ENCODE results near the gene MAPKBP1. TPM values are rescaled to one million over a fixed set of nuclear protein-coding genes. Genes with fewer than 3 reads are reported as not detected.
A peak's percentile ranks its signal among the peaks of the same experiment; 100 is the strongest.

The MAPKBP1 gene
- total RNA-seq, 1 donor from 2014 or later, result 19.4 TPM

DNA sequence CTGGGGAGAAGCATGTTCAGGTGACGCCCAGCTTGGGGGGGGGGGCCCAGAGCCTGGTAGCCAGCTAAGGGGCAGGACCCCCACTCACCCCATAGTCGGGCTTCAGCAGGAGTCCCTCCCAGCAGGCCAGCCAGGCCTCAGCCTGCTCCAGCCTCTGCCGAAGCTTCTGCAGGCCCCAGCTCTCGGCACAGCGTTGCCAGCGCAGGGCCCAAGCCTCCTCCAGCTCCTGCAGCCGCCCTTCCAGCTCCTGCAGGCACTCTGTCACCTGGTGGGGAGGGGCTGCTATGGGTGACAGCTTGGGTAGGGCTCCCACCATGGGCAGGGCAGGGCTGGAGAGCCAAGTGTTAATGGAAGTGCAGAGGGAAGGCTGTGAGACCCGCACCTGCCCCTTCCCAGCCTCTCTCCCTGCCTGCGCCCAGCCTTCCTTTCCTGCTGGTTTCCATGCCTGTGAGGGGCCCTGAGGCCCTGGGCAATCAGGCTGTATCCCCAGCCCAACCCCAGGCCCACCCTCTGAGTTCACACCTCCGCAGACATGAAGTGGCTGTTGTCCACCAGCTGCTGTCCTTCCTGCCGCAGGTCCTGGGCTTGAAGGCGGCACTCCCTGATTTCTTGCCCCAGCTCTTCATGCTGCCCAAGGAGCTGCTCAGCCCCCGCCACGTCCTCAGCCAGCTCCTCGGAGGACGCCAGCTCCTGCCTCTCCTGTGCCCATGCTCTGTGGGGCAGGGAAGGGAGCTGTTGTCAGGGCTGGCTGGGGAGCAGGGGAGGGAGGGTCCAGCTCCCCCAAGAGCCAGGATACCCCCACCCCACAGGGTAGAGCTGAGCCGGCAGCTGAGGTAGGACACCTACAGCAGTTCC, 78.7 kb downstream of the MAPKBP1 start:
- DNase-seq, result no peak

DNA sequence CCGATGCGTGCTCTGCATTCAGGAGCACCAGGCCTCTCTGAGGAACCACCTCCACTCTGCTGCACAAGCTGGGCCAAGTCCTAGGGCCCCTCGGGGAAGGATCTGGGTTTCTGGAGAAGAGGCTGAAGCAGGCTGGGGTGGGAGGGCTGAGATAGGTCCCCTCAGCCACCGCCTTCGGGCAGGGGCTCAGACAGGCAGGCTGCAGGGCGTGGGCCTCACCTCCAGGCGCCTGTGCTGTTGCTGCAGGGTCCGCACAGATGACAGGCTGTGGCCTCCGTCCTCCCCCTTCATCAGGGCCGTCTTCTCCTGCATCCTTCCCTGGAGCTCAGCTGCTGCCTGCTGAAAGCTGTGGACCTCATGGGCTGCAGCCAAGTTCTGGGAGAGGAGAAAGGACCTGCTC, 79.5 kb downstream of the MAPKBP1 start:
- DNase-seq, result no peak

DNA sequence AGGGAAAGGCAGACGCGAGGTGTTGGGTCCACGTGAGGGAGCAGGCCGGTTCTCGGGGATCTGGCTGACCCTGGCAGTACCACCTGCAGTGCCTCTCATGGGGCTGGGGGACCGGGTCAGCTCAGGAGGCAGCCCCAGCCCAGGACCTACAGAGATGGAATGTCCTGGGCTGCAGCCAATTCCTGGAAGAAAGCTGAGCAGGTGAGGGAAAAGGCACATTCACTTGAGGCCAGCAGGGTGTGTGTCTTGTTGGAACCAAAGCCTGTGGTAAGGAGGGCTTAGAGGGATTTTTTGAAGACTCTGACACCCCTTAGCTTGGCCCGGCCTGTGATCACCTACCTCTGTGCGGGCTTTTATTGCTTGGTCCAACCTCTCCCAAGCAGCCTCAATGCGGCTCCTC, 80.2 kb downstream of the MAPKBP1 start:
- no peak for DNase-seq

DNA sequence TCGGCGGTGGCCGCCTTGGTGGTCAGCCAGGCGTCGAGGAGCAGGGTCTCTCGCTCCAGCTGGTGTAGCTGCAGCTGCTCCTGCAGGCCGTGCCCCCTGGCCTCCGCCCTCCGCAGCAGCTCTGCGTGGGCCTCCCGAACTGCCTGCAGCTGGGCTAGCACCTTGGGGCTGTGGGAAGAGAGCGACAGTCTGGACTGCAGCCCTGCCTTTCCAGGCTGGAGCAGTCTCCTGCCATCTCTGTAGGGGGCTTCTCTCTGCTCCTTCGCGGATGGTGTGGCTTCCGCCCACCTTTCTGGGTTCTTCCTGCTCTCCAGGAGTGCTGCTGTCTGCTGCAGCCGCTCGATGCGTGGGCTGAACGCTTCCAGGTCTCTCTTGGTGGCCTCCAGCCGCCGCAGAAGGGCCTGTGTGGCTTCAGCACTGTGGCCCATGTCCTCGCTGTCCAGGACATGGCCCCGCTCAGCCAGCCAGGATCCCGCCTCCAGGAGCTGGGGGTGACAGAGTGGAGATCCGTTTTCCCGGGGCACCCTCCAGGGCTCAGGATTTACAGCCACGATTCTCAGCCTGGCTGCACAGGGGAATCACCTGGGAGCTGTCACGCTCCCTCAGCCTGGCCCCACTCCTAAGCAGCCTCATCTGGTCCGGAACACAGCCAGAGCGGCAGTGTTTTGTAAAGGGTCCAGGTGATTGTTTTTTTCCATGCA, 81.1 kb downstream of the MAPKBP1 start:
- DNase-seq, result no peak

DNA sequence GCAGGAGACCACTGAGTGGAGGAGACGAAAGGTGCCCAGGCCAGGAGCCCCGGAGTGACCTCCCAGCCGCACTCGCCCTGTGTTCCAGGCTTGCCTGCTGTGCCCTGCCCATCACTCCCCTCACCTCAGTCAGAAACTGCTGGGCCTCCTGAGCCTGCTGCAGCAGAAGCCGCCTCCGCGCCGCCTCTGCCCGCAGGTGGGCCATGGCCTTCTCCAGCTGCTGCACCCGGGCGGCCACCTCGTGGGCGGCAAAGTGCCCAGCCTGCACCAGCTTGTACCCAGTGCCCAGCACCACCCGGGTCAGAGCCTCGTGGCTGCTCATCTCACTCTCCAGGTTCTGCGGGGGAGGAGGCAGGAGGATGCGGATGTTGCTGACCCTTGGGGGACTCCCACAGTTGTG, 82.0 kb downstream of the MAPKBP1 start:
- DNase-seq, result no peak

DNA sequence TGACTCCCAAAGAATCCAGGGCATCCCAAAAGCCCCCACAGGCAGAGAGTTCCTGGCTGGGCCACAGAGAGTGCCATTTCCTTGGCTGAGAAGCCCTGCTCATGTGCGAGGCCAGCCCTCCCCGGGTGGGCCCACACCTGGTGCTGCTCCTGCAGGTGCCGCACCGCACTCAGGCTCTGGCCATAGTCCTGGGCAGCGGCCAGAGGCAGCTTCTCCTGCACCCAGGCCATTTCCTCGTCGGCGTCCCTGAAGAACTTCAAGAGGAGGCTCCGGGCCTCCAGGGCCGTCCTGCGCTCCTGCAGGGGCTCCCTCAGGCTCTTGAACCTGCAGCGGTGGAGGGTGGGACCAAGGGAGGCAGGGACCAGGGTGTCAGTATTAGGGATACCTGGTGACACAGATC, 82.4 kb downstream of the MAPKBP1 start:
- no peak for DNase-seq

DNA sequence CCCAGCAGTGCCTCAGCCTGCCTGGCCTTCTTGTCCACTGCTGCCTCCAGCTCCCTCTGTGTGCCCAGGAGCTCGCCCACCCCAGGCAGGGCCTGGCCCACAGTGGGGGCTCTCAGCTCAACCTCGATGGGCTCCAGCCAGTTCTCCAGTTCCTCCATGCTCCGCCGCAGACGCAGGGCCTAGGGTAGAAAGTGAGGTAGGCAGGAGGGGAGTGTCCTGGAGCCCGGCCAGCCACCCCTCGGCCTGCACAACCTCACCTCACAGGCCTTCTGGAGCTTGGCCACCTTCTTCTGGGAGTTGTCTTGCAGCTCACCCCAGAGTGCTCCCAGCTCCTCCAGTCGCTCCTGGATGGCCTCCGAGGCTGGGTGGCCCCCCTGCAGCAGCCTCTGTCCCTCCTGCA, 83.0 kb downstream of the MAPKBP1 start:
- DNase-seq, result no peak

DNA sequence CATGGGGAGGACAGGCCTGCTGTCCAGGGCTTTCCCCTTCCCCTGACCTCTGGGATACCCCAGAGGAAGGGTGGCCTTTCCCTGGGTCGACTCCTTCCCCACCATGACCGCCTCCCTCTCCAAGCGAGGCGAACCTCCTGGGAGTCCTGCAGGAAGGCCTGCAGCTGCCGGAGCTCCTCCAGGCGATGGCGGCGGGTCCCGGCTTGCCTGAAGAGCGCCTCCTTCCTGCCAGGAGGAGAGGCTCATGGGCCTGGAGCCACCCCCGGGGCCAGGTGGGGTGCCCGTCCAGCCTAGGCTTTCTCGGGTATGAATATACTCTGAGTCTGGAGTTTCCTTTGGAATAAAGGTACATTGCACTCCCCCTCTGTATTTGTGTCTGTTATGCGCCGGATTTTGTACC, 84.5 kb downstream of the MAPKBP1 start:
- no peak for DNase-seq

DNA sequence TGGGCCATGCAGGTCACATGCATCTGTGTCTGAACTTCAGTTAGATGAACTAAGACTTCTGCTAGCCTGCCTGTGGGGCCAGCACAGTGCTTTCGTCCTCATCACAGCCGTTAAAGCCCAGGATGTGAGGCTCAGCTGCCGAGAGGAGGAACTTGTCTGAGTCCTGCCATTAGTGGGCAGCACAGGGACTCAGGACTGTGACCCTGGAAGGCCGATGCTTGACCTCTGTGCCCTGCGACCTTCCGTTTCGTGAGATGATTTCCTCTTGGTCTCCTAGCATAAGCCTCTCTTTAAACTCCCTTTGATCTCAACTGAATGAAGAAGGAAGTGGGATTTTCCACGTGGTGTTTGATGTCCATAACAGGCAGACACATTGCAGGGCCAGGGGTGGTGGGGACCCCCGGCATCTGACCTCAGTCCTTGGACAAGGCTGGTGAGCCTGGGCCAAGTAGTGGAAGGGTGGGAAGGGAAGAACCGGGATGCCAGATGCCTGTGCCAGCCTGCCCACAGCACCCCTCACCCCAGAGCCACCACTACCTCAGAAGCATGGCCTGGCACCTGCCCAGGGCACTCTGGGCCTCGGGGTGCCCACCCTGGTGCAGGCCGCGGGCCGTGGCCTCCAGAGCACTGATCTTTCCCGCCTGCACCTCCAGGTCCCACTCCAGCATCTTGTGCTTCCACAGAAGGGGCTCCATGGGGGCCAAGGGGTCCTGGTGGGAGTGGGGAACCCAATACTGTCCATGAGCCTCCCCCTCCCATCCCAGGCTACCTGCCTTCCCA, 86.0 kb downstream of the MAPKBP1 start:
- peak; percentile 26 for DNase-seq

DNA sequence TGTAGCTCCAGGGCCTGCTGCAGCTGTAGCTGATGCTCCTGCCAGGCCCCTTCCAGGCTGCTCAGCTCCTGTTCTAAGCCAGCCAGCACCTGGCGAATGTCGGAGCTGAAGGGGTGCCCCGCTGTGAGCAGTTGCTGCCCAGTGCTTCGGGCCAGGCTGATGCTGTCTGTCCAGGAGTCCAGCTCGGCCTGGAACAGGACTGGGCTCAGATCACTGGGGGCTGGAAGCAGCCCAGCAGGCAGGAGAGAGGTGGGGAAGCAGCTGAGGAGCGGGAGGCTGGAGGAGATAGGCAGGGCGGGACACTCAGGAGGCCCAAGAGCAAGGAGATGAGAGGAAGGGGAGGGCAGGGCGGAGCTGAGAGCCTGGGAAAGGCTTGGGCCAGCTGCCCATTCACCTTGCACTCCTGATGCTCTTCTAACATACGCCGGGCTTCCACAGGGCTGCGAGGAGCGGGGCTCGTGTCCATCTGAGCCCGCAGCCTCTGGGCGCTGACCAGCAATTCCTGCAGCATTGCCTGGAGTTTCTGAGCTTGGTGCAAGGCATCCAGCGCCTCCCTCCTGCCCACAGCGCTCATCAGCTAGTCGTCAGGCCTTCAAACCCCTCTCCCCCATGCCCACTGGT, 87.6 kb downstream of the MAPKBP1 start:
- DNase-seq, result no peak

DNA sequence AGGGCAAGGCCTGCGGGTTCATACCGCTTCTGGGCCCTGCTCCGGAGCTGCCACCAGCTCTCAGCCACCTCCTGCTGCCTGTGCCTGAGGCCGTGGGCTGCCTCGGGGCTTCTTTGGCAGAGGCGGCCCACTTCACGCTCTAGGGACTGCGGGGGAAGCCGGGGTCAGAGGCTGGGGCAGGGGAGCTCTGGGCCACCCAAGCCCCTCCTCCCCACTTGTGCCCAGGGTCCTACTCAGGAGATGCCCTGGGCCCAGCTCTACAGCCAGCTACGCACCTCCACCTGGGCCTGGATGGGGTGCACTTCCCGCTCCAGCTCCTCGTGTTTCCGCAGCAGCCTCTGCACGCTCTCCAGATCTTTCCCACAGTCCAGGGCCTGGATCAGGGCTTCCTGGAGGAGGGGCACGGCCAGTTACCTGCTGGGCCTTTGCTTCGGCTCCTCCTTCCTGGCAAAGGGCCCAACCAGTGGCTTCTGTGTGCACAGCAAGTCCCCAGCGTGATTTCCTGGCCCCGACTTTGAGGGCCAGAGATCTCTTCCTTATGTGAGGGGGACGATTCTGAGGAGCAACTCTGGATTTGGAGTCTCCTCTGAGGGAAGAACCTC, 88.3 kb downstream of the MAPKBP1 start:
- DNase-seq, result no peak

DNA sequence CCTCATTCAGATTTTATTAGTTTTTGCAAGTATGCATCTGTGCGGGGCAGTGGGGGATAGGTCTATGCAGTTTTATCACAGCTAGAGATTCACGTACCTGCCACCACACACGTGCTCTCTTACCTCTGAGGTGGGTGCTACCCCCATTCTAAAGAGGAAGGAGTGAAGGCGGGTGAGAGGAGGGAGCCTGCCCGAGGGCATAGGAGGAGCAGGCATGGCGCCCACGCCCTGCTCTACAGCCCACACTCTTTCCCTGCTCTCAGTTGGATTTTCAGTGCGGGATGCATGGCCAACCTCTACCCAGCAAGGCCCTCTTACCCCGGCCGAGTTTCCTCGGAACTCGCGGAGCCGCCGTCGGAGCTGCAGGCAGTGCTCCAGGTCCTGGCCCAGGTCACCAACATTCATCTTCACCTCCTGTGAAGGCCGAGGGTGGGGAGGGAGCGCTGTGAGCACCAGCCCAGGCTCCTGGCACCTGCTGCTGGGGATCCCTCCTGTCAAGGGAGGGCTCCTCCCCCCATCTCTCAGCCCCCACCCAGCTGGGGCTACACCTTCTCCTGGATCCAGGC, 91.3 kb downstream of the MAPKBP1 start:
- no peak for DNase-seq

DNA sequence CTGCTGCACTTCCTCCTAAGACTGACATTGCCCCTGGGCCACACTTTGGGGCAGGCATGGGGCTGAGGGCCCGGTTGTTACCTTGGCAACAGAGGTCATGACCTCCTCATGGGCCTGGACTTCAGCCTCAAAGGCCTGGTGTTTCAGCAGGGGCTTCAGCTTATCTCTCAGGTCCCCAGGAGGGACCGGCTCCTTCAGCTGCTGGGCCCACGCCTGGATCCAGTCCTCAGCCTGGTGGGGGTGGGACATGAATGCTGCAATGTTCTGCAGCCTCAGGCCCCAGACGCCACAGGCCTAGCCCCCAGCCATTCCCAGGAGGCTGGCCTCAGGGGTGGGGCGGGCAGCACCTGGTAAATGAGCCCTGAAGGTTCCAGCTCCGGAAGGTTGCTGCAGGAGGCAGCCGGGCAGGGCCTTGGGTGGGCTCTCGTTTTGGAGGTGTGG, 92.0 kb downstream of the MAPKBP1 start:
- no peak for DNase-seq

DNA sequence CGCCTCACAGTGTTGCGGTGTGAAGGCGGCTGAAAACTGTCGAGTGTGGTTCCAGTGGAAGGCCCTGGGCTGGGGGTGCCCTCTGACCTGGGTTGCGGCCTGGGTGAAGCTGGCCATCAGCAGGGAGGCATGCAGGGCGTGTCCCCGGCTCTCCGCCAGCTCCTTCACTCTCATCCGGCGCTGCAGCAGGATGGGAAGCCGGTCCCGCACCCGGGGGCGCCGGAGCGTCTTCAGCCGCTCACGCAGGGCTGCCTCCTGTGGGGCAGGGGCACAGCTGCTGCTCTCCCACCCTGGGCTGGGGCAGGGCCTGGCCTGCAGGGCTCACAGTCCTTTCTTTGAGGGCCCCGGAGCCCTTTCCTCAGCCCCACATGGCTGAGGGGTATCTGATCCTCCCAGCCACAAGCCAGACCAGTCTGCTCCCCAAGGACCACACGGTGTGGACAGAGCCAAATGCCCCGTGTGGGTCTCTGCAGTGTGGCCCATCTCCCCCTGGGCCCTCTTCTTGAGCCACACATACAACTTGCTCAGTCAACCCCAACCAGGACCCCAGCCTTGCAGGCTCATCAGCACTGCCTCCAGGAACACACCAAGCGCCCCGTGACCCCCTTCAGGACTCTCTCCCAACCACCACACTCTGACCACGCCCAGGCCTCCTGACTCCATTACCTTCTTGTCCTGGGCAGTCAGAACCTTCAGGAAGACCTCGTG, 92.7 kb downstream of the MAPKBP1 start:
- no peak for DNase-seq

DNA sequence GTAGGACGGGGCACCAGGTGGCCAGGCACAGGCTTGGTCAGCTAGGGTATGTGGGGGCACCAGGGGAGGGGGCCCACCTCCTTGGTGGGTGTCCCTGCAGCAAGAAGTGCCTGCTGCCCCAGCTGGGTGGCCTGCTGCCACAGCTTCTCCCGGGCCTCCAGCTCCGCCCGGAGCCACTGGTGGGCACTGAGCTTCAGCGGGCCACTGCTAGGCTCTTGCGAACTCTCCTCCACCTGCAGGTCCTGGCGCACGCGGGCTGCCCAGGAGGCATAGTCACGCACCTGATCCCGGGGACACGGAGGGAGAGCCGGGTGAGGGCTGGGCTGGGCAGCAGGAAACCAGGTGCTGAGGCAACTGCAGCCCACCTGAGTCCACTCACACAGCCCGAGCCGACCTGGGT, 94.0 kb downstream of the MAPKBP1 start:
- no peak for DNase-seq

DNA sequence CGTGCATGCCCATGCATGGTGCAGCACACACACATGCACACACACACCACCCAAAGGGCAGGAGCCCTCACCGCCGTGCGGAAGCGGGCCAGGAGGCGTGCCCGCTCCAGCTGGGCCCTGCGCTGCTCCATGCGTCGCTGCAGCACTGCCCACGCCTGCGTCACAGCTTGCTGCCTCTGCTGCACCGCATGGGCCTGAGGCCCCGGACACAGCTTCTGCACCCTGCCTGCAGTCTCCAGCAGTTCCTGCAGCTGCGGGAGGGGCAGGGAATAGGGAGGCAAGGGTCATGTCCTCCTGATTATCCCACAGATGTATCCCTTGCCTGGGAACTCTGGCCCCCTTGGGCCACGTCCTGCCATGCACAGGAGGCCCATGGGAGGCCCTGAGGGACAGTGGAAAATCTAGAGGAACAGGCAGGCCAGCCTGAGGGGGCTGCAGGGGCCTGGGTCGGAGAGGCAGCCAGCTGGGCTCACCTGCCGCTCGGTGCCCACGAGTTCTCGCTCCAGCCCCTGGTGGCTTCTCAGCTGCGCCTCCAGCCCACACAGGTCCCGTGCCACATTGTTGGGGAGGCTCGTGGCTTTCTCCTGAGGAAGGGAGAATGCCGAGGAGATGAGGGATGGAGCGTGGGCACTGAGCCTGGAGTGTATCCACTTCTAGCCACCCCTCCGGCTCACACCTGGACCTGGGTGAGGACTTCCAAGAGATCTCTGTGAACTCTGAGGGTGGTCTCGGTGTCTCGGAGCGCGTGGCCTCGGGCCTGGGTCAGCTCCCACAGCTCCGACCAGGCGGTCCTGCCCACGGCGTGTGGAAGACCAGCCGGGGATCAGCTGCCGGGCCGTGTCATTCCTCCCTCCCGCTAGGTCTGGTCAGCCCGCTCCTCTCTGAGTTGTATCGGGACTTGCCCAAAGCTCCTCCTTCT, 95.7 kb downstream of the MAPKBP1 start:
- no peak for DNase-seq

DNA sequence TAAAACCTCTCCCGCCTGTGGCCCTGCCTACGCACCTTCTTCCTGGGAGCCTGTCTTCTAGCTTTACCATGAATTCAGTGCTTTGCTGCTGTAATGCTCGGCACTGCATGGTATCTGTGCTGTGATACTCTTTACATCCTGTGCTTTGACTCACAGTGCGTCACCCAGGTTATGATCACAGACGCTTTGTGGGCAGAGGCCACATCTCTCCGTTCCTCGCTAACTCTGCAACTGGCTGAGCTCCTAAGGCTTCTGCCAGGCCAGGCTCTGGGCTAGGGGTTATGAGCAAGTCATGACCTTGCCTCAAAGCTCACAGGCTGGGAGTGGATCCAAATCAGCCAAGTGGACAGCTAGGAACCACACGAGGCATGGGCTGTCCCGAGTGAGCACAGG, 96.4 kb downstream of the MAPKBP1 start:
- DNase-seq, result no peak

DNA sequence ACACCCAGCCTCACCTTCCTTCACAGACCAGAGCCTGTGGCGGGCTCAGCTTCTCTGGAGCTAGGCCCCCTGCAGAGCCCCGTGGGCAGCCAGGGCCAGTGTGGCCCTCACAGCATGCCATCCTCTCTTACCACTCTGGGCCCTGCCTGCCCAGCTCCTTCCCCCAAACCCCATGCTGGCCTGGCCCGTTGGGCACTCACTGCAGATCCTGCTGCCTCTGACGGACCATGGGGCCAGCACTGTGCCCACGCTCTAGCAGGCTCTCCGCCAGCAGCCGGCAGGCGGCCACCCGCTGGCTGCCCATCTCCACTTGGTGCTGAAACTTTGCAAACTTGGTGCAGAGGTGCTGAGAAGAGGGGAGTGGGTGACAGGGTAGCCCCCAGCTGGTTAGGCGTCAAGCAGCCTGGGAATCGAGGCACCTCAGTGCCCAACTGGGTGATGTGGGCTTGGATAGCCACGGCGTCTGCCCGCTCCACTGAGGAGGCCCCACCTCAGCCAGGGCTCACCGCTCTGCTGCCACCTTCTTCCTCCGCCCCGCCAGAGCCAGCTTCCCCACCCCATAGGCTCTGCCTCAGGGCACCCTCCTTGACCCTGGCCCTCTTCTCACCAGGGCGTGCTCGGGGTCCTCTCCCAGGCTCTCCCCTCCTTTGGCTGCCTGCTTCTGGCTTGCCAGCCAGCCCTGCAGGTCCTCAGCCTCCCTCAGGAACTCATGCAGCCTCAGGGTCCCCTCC, 97.1 kb downstream of the MAPKBP1 start:
- DNase-seq, result no peak

DNA sequence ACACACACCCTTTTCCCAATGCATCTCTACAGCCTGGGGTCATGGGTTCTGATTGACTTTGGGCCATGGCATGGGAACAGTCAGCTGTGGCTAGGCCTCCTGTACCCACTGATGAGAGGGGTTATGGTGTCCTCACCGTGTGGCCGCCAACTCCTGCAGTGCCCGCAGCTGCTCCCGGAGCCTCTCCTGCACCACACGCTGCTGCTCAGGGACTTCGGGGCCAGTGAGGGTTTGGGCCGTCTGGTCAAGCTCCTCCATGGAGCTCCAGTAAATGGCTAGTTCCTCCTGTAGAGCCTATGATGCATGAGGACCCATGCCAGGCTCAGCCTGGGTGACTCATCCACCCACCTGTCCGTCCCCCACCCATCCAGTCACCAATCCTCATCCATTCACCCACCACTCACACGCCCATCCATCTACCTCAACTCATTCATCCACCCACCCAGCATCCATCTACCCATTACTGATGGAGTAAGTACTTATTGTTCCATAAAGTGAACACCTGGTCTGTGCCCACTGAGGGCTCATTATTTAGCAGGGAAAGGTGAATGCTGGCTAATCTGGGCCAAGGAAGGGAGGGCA, 98.0 kb downstream of the MAPKBP1 start:
- no peak for DNase-seq

Data from dermis blood vessel endothelial cell (primary cell).